GM12891 (cell line): ENCODE results near the gene MYO1C.

Experiments used
- POLR2A ChIP-seq: IDR thresholded peaks from 2 replicates; pipeline ENCODE4 v1.6.1; 2011; ENCODE audit warnings: low read depth, low read length, control low read depth
- POLR2AphosphoS5 ChIP-seq: IDR thresholded peaks from 2 replicates; pipeline ENCODE4 v1.6.1; 2011; ENCODE audit warnings: low read depth, low read length, control low read depth

DNA sequence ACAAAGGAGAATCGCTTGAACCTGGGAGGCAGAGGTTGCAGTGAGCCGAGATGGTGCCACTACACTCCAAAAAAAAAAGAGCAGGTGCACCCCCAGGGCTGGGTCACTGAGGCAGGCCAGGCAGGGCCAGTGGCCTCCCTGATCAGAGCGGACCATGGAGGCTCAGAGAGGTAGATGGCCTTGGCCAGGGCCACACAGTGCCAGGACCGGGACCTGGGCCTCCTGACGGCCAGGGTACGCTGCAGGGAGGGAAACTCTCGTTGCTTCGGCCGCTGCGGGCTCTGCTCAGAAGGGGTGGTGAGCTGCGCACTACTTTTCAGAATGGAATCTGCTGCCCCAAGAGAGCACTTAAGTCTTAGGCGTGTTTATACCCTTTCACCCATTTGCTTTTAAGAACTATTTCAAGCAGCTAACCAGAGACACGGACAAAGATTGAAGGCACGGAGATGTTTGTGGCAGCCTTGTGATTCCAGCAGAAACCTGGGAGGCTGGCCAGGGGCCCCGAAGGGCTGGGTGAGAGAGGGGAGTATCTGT, 17.1 kb downstream of the MYO1C start:
- TF ChIP-seq POLR2A (no peak), POLR2AphosphoS5 (no peak)
